Heart right ventricle (tissue), 16 donors: Measurements from ENCODE around the gene HOXD9. TPM values are rescaled to one million over a fixed set of nuclear protein-coding genes. Genes with fewer than 3 reads are reported as not detected.
A peak's percentile ranks its signal among the peaks of the same experiment; 100 is the strongest.

Source experiments
- ATAC-seq, 8 donors: fragments of 200-7000 bp; cut with Tn5 transposase; one replicate each; pipeline ENCODE4 v1.9.1; 2020; ENCODE audit warnings: mild to moderate bottlenecking in 8 of 8, moderate library complexity in 8 of 8, moderate number of reproducible peaks in 1 of 8
- DNase-seq, 2 donors: peaks; one replicate each; pipeline ENCODE4 v3.0.0-alpha.2; 2020
- H3K27ac ChIP-seq, 10 donors: fragments of 200-600 bp; sonication (generic) in 2 of 10; one replicate each; pipeline versions ENCODE4 v1.5.0 to v1.8.0; 2020 to 2022; ENCODE audit warnings: mild to moderate bottlenecking in 3 of 10
- H3K27me3 ChIP-seq, 7 donors: fragments of 200-600 bp; one replicate each; pipeline ENCODE4 v1.8.0; 2021 to 2022; ENCODE audit warnings: mild to moderate bottlenecking in 2 of 7
- H3K36me3 ChIP-seq, 9 donors: fragments of 200-600 bp; sonication (generic) in 1 of 9; one replicate each; pipeline versions ENCODE4 v1.5.0 to v1.8.0; 2020 to 2022; ENCODE audit warnings: mild to moderate bottlenecking in 2 of 9
- H3K4me1 ChIP-seq, 9 donors: fragments of 200-600 bp; sonication (generic) in 1 of 9; one replicate each; pipeline versions ENCODE4 v1.5.0 to v1.8.0; 2020 to 2022; ENCODE audit warnings: mild to moderate bottlenecking in 4 of 9
- H3K4me3 ChIP-seq, 10 donors: fragments of 200-600 bp; sonication (generic) in 2 of 10; one replicate each; pipeline versions ENCODE4 v1.5.0 to v1.8.0; 2020 to 2022; ENCODE audit warnings: mild to moderate bottlenecking in 7 of 10, moderate library complexity in 2 of 10
- H3K9me3 ChIP-seq, 11 donors: fragments of 200-600 bp in 10 of 11; sonication (generic) in 2 of 11; one replicate each; pipeline versions ENCODE4 v1.5.0 to v1.8.0; 2013 to 2022; ENCODE audit warnings: mild to moderate bottlenecking in 2 of 11, control low read depth in 1 of 11, moderate library complexity in 1 of 11
- CTCF ChIP-seq, 9 donors: fragments of 200-600 bp; sonication (generic) in 2 of 9; IDR thresholded peaks; one replicate each; pipeline versions ENCODE4 v1.5.0 to v1.8.0; 2021 to 2022; ENCODE audit warnings: antibody characterized with exemption in 9 of 9, mild to moderate bottlenecking in 5 of 9, moderate library complexity in 1 of 9
- WGBS, 2 donors: extraction: QIAGEN DNeasy Blood & Tissue Kit; methylation state at CpG; one replicate each; pipeline ENCODE4 v1.1.7; 2013; ENCODE audit warnings: inconsistent platforms in 1 of 2; 5-methylcytosine and 5-hydroxymethylcytosine counted together
- intact Hi-C, 10 donors: fragments of 100-400 bp; cut with DNase I; formaldehyde crosslinking; loops; one replicate each; pipeline versions ENCODE4 v1.11.1 to v1.14.2; 2022
- polyA plus RNA-seq, 2 donors: library from polyadenylated mRNA; stranded (reverse); fragments of 200-250 nt; gene quantifications; one replicate each; pipeline ENCODE4 v1.2.3, GENCODE V29; 2013
- total RNA-seq, 10 donors: library from RNA; stranded (reverse); fragmentation: NEBNext Ultra II Directional in 3 of 10; extraction: Animal tissue kit (Norgen Biotek cat#: 25700) in 3 of 10; gene quantifications; one replicate each; pipeline versions ENCODE4 v1.2.1 to v1.2.4, GENCODE V29; 2021 to 2023
- donor health status: Arrhythmogenic right ventricular cardiomyopathy.
- donor health status: ischemic (EF 13 %, LVEDD 7.1; RV severe dilation, severe dysfunction).
- donor health status: healthy with polysubstance abuse.
- donor health status: DM: no; HTN: yes; CAD: no.
- donor health status: DM: no; HTN: no; CAD: no.
- donor health status: ischemic (EF 25% LVEDD 6.9; RV normal size, moderate dysfunction).
- donor health status: ischemic (EF 25% LVEDD 5.7; RV mildly dilated, moderate dysfunction).
- donor health status: healthy.
- donor health status: DM: yes; HTN: yes; CAD: no.
- donor health status: Ischemic cardiomyopathy.
- donor health status: ischemic (EF 35%, LVEDD 5.7; RV mildly dilated, moderate dysfunction).
- donor health status: nonischemic (EF 11% LVEDD 7.7; RV severe dilation, severe dysfunction).
- donor health status: DM: yes; HTN: yes; CAD: no.
- donor health status: PGD.
- donor health status: ischemic (EF 29% LVEDD 5.4; RV normal size, mild dysfunction).
- donor health status: nonischemic (EF 23%, LVEDD 6.1; RV moderate dilation, normal function).

HOXD9 gene
- total and polyA plus RNA-seq, 12 donors: 0.15 to 0.29 (median 0.22) TPM; not detected in 8

GRCh38 chr2:176157499-176158185 lies 35.1 kb downstream of the HOXD9 start:
- Histone ChIP-seq H3K4me3 (peak overlapping the region in 4 of 10 donors; percentile 3 to 39 (median 22)), H3K27ac (no peak overlapping the region), H3K27me3 (peaks cover 56 to 100% (median 100%) of the 10 kb centered on the region in 7 donors), H3K4me1 (peaks cover 7 to 47% (median 21%) of the 10 kb centered on the region in 9 donors), H3K9me3 (no peaks in the 10 kb centered on the region), H3K36me3 (no peaks in the 10 kb centered on the region)
- DNase-seq (no peak), ATAC-seq (no peak)
- intact Hi-C loops: no loop called here
- TF ChIP-seq CTCF (IDR thresholded peaks at IDR 0.05): no peak
- 6 to 9% methylated on average over 43 of the region's 43 CpGs for WGBS, 2 donors

- ATAC-seq (no peak), DNase-seq (no peak)
- Histone ChIP-seq H3K36me3 (no peaks in the 10 kb centered on the region), H3K9me3 (no peaks in the 10 kb centered on the region), H3K27me3 (peaks cover 56 to 100% (median 100%) of the 10 kb centered on the region in 7 donors), H3K27ac (no peak overlapping the region), H3K4me3 (peak overlapping the region in 2 of 10 donors; percentile 13 to 39), H3K4me1 (peaks cover 7 to 47% (median 21%) of the 10 kb centered on the region in 9 donors)
- intact Hi-C loops: no loop called here
- WGBS, 2 donors: 6 to 19% methylated on average over 22 of the region's 22 CpGs
- no peak for TF ChIP-seq CTCF (IDR thresholded peaks at IDR 0.05)
Measured at GRCh38 chr2:176158186-176158591, 35.7 kb downstream of the HOXD9 start.

GRCh38 chr2:176158855-176159662 lies 36.5 kb downstream of the HOXD9 start:
- no peak for TF ChIP-seq CTCF (IDR thresholded peaks at IDR 0.05)
- DNase-seq (no peak), ATAC-seq (no peak)
- H3K27me3 ChIP-seq: peaks cover 61 to 100% (median 100%) of the 10 kb centered on the region in 7 donors
- intact Hi-C loops: no loop called here
- WGBS, 2 donors: 9 to 22% methylated on average over 37 to 39 of the region's 39 CpGs
- H3K4me1 ChIP-seq: peaks cover 7 to 47% (median 21%) of the 10 kb centered on the region in 9 donors
- peak overlapping the region in 3 of 10 donors; percentile 13 to 37 (median 22) for H3K4me3 ChIP-seq
- H3K36me3 ChIP-seq: no peaks in the 10 kb centered on the region
- peak overlapping the region in 1 of 10 donors; percentile 15 for H3K27ac ChIP-seq
- no peaks in the 10 kb centered on the region for H3K9me3 ChIP-seq

- H3K36me3 ChIP-seq: no peaks in the 10 kb centered on the region
- intact Hi-C loops: no loop called here
- peak overlapping the region in 5 of 10 donors; percentile 5 to 37 (median 20) for H3K4me3 ChIP-seq
- 4 to 9% methylated on average over 44 of the region's 44 CpGs for WGBS, 2 donors
- H3K27me3 ChIP-seq: peaks cover 68 to 100% (median 100%) of the 10 kb centered on the region in 7 donors
- ATAC-seq (peak in 2 of 8 donors; percentile 30 to 53), DNase-seq (no peak)
- H3K27ac ChIP-seq: peak overlapping the region in 1 of 10 donors; percentile 15
- TF ChIP-seq CTCF (IDR thresholded peaks at IDR 0.05): no peak
- no peaks in the 10 kb centered on the region for H3K9me3 ChIP-seq
- H3K4me1 ChIP-seq: peaks cover 7 to 47% (median 24%) of the 10 kb centered on the region in 9 donors
Measured at GRCh38 chr2:176159663-176160250, 37.2 kb downstream of the HOXD9 start.
